NCI-H2081 treated with DMSO at 0.1 percent for 48 hours (cell line): Measurements from ENCODE around the gene OR5AN1.
"Not testable (repeated sequence)": the region's sequence is repeated elsewhere in the genome, so short reads cannot be mapped to it uniquely, and the experiment has no call there.

Source experiments
- DNase-seq: peaks from one replicate; lab custom pipeline; 2025; lab: John Stamatoyannopoulos, UW

OR5AN1 gene

GRCh38 chr11:59358595-59358994, at the start of gene OR5AN1:
Gene OR5AN1, plus strand, starts transcription at chr11:59358895. Its CDS starts 5,564 bp downstream, at chr11:59364459.
- DNase-seq: no peak

- DNase-seq: no peak
Measured at GRCh38 chr11:59335001-59335400, 23.7 kb upstream of the OR5AN1 start.

GRCh38 chr11:59336176-59336575, 22.5 kb upstream of the OR5AN1 start:
- no peak for DNase-seq

- DNase-seq: no peak
Measured at GRCh38 chr11:59336931-59337330, 21.8 kb upstream of the OR5AN1 start.

GRCh38 chr11:59349657-59350056, 9.0 kb upstream of the OR5AN1 start:
- not testable (repeated sequence) for DNase-seq

- DNase-seq: no peak
Measured at GRCh38 chr11:59355226-59355625, 3.5 kb upstream of the OR5AN1 start.

GRCh38 chr11:59356561-59356960, 2.1 kb upstream of the OR5AN1 start:
- DNase-seq: no peak

GRCh38 chr11:59358020-59358419, 675 bp upstream of the OR5AN1 start:
- no peak for DNase-seq

GRCh38 chr11:59365232-59366018, 6.7 kb downstream of the OR5AN1 start:
- DNase-seq: no peak

- DNase-seq: no peak
Measured at GRCh38 chr11:59368238-59369022, 9.7 kb downstream of the OR5AN1 start.

GRCh38 chr11:59372324-59372723, 13.6 kb downstream of the OR5AN1 start:
- not testable (repeated sequence) for DNase-seq

GRCh38 chr11:59380263-59381059, 21.8 kb downstream of the OR5AN1 start:
- DNase-seq: no peak

- DNase-seq: no peak
Measured at GRCh38 chr11:59394186-59394585, 35.5 kb downstream of the OR5AN1 start.

- no peak for DNase-seq
Measured at GRCh38 chr11:59400461-59401261, 42.0 kb downstream of the OR5AN1 start.

GRCh38 chr11:59401262-59401552, 42.5 kb downstream of the OR5AN1 start:
- no peak for DNase-seq

- no peak for DNase-seq
Measured at GRCh38 chr11:59403546-59403945, 44.9 kb downstream of the OR5AN1 start.

- no peak for DNase-seq
Measured at GRCh38 chr11:59413646-59414045, 55.0 kb downstream of the OR5AN1 start.

GRCh38 chr11:59415111-59415510, 56.4 kb downstream of the OR5AN1 start:
- no peak for DNase-seq

GRCh38 chr11:59416613-59417012, 57.9 kb downstream of the OR5AN1 start:
- DNase-seq: no peak

GRCh38 chr11:59417023-59417422, 58.3 kb downstream of the OR5AN1 start:
- DNase-seq: no peak

GRCh38 chr11:59418156-59418555, 59.5 kb downstream of the OR5AN1 start:
- no peak for DNase-seq
